DND-41 (cell line): ENCODE results near the gene SOD3.

ENCODE experiments used
- CTCF ChIP-seq: IDR thresholded peaks from 2 replicates; pipeline ENCODE4 v1.5.1; 2012; ENCODE audit warnings: borderline replicate concordance, low read length, moderate library complexity, mild to moderate bottlenecking; ENCODE audit not compliant: poor library complexity, severe bottlenecking; ENCODE audit errors: extremely low read depth
- EZH2 ChIP-seq: IDR thresholded peaks from 3 replicates; pipeline ENCODE4 v1.6.1; 2012; ENCODE audit warnings: borderline replicate concordance, low read depth, mild to moderate bottlenecking, moderate library complexity, low read length, inconsistent platforms; ENCODE audit not compliant: severe bottlenecking

- TF ChIP-seq CTCF (no peak), EZH2 (no peak)
Measured at GRCh38 chr4:24781999-24782745, 13.2 kb upstream of the SOD3 start.
